ENCODE data around the gene MTREX. TPM values are rescaled to one million over a fixed set of nuclear protein-coding genes. Genes with fewer than 3 reads are reported as not detected.

The MTREX gene
- polyA plus RNA-seq, 1 experiment: 61.7 TPM

DNA sequence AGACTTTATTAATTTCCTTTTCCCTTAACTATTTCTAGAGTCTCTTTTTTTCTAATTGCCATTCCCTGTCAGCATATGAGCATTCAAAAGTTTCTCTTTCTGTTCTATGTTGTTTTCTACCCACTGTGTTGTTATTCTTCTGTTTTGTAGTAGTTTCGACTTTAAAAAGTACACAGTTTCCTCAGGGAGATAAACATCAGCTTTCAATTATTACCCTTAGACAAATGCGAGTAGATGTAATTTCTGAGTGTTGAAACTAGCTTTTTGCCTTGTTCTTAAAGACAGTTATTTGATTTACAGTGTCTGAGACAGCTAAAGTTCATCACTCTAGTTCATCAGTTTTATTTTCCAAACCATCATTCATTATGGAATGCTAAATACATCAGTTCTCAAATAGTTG is 19.5 kb downstream of the MTREX start:
- H3K27me3 ChIP-seq (ENCODE audit: control insufficient read depth, insufficient read depth, low read length): no peaks in the 10 kb centered on the region
- ChIA-PET CTCF (no interaction called here), POLR2A (no interaction called here)
- TF ChIP-seq, protein P1, sequence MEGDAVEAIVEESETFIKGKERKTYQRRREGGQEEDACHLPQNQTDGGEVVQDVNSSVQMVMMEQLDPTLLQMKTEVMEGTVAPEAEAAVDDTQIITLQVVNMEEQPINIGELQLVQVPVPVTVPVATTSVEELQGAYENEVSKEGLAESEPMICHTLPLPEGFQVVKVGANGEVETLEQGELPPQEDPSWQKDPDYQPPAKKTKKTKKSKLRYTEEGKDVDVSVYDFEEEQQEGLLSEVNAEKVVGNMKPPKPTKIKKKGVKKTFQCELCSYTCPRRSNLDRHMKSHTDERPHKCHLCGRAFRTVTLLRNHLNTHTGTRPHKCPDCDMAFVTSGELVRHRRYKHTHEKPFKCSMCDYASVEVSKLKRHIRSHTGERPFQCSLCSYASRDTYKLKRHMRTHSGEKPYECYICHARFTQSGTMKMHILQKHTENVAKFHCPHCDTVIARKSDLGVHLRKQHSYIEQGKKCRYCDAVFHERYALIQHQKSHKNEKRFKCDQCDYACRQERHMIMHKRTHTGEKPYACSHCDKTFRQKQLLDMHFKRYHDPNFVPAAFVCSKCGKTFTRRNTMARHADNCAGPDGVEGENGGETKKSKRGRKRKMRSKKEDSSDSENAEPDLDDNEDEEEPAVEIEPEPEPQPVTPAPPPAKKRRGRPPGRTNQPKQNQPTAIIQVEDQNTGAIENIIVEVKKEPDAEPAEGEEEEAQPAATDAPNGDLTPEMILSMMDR (IDR thresholded peaks at IDR 0.05; ENCODE audit: low read depth, low read length): no peak
- DNase-seq (ENCODE audit: low read depth, low spot score): no peak
- H3K9me3 ChIP-seq (ENCODE audit: control insufficient read depth, insufficient read depth, low read length): no peaks in the 10 kb centered on the region
- H3K4me3 ChIP-seq (ENCODE audit: low read depth, low read length): no peak overlapping the region
- no peak overlapping the region for H3K27ac ChIP-seq (ENCODE audit: low read depth, low read length)

DNA sequence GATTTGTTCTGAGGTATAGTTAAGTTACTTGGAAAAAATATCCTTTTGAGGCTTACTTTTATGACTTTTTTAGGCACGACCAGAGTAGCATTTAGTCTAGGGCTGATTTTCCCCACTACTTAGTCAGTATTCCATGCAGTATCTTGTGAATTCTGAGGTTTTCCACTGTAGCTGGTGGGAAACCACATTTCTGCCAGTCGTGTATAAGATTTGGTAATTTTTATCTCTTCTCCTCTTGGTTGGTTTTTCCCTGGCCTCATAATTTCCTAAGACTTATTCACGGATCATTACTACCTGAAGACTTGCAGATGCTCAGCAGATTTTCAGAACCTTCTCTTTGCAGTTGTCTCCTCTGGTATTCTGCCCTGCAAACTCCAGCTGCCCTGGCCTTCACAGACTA is 23.5 kb downstream of the MTREX start:
- CTCF ChIA-PET: no interaction called here

DNA sequence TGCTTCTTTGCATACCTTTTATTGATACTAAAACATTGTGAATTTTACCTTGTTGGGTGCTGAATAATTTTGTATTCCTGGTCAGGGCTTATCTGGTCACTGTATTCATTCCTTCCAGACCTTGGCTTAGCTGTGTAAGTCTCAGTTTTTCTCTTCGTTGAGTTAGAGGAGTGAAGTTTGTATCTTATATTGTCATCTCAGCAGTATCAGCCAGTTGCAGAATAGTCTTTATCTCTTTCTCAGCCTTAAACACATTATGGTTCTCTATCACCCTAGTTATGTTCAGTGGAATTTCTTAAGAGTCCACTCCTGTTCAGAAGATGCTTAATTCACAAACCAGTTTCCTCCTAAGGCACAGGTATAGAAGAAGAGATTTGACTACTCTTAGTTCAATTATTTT is 25.2 kb downstream of the MTREX start:
- Histone ChIP-seq H3K9me3 (ENCODE audit: control insufficient read depth, insufficient read depth, low read length) (no peaks in the 10 kb centered on the region), H3K27ac (ENCODE audit: low read depth, low read length) (no peak overlapping the region)
- CTCF ChIA-PET: no interaction called here

More for the DNA sequence above, 23.5 kb downstream of the MTREX start:
- DNase-seq (ENCODE audit: low read depth, low spot score): no peak
- no peaks in the 10 kb centered on the region for H3K9me3 ChIP-seq (ENCODE audit: control insufficient read depth, insufficient read depth, low read length)
- no peaks in the 10 kb centered on the region for H3K27me3 ChIP-seq (ENCODE audit: control insufficient read depth, insufficient read depth, low read length)
- POLR2A ChIA-PET: no interaction called here
- H3K27ac ChIP-seq (ENCODE audit: low read depth, low read length): no peak overlapping the region
- no peak overlapping the region for H3K4me3 ChIP-seq (ENCODE audit: low read depth, low read length)
- TF ChIP-seq, protein P1 (IDR thresholded peaks at IDR 0.05; ENCODE audit: low read depth, low read length): no peak

DNA sequence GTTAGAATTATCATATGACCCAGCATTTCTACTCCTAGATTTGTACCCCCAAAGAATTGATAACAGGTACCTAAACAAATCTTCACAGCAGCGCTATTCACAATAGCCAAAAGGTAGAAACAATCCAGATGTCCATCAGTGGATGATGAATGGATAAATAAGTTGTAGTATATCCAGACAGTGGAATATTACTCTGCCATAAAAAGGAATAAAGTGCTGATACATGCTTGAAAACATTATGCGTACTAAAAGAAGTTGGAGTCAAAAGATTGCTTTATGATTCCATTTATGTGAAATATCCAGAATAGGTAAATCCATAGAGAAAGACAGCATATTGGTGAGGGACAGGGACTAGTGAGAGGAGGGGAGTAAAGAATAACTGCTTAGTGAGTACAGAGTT is 26.0 kb downstream of the MTREX start:
- Histone ChIP-seq H3K27me3 (ENCODE audit: control insufficient read depth, insufficient read depth, low read length) (no peaks in the 10 kb centered on the region), H3K9me3 (ENCODE audit: control insufficient read depth, insufficient read depth, low read length) (no peaks in the 10 kb centered on the region), H3K27ac (ENCODE audit: low read depth, low read length) (no peak overlapping the region), H3K4me3 (ENCODE audit: low read depth, low read length) (no peak overlapping the region)
- TF ChIP-seq, protein P1 (IDR thresholded peaks at IDR 0.05; ENCODE audit: low read depth, low read length): no peak
- POLR2A ChIA-PET: no interaction called here
- no peak for DNase-seq (ENCODE audit: low read depth, low spot score)
- CTCF ChIA-PET: no interaction called here

More for the DNA sequence above, 25.2 kb downstream of the MTREX start:
- Histone ChIP-seq H3K27me3 (ENCODE audit: control insufficient read depth, insufficient read depth, low read length) (no peaks in the 10 kb centered on the region), H3K4me3 (ENCODE audit: low read depth, low read length) (no peak overlapping the region)
- no peak for DNase-seq (ENCODE audit: low read depth, low spot score)
- POLR2A ChIA-PET: no interaction called here
- TF ChIP-seq, protein P1 (IDR thresholded peaks at IDR 0.05; ENCODE audit: low read depth, low read length): no peak

DNA sequence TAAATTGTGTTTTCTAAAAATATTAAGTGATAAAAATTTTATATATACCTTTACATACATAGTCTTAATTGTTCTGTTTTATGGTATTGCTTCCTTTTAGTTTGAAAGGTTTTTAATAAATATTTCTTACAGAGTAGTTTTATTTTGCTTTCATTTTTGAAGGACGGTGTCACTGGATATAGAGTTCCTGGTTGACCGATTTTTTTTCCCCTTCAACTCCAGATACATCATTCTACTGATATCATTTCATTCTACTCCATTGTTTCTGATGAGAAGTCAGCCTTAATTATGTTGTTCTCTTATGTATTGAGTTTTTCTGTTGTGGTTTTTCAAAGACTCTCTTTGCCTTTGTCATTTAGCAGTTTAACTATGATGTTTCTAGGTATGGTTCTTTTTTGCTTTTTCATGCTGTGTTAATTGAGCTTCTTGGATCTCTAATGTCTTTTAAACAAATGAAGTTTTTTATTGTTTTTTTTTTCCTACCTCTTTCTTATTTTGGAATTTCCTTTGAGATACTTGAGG is 30.4 kb downstream of the MTREX start:
- no peak for DNase-seq (ENCODE audit: low read depth, low spot score)
- CTCF ChIA-PET: interaction anchor here (0.6 kb wide), 1 partner anchor 805 kb away, joined by 3 read pairs; no protein-coding TSS in a partner anchor
- POLR2A ChIA-PET: no interaction called here
- H3K27me3 ChIP-seq (ENCODE audit: control insufficient read depth, insufficient read depth, low read length): no peaks in the 10 kb centered on the region
- no peak overlapping the region for H3K4me3 ChIP-seq (ENCODE audit: low read depth, low read length)
- H3K9me3 ChIP-seq (ENCODE audit: control insufficient read depth, insufficient read depth, low read length): no peaks in the 10 kb centered on the region
- TF ChIP-seq, protein P1 (IDR thresholded peaks at IDR 0.05; ENCODE audit: low read depth, low read length): no peak
- no peak overlapping the region for H3K27ac ChIP-seq (ENCODE audit: low read depth, low read length)
